AG09319 (cell line): ENCODE results near the gene ZNF232.
A peak's percentile ranks its signal among the peaks of the same experiment; 100 is the strongest.
"Not testable (repeated sequence)": the region's sequence is repeated elsewhere in the genome, so short reads cannot be mapped to it uniquely, and the experiment has no call there.

Source experiments
- DNase-seq: peaks from one replicate; pipeline ENCODE4 v3.0.0-alpha.2; 2010; ENCODE audit warnings: low read depth; ENCODE audit errors: extremely low read depth
- TF ChIP-seq, protein P1 (sequence below): IDR thresholded peaks from 2 replicates; pipeline ENCODE4 v1.5.1; 2011; ENCODE audit warnings: low read depth, mild to moderate bottlenecking, inconsistent platforms, low read length, moderate library complexity

Gene ZNF232

DNA sequence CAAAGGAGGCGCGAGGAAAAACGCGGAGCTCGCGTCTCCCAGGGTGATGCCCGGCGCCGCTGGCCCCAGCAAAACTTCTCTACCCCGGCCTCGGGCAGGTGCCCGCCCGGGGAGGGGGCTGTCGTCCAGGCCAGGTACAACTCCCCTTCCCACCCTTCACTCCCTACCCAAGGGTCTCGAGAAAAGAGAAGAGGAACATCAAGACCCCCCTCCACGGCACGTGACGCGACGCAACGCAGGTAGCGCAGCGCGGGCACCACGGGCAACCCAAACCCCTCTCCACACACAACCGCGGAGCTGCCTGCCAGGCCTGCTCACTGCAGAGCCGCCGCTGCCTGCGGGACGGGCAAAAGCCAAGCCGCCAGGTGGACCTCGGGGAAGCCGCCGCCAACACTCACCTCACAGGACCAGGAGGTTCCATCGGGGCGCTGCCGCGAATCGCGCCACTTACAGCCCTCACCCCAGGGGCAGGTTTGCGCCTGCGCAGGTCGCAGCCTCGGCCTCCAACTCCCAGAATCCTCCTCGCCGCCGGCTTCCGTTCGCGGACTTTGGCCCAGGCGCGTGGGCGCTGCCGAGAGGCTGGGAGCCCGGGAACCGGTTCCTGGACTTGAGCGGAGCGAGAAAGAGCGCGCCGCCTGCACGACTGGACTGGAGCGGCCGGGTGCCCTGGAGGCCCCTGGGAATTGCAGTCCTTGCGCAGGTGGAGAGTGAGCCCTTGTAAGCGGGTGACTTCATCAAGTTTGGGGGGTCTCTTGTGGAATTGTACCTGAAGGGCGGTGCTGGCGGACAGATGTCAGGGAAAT is at the start of gene ZNF232:
TSS of gene ZNF232 (minus strand) at position 477 of the 803 bp plus-strand sequence. CDS start at position 421, 56 bp downstream.
- TF ChIP-seq, protein P1, sequence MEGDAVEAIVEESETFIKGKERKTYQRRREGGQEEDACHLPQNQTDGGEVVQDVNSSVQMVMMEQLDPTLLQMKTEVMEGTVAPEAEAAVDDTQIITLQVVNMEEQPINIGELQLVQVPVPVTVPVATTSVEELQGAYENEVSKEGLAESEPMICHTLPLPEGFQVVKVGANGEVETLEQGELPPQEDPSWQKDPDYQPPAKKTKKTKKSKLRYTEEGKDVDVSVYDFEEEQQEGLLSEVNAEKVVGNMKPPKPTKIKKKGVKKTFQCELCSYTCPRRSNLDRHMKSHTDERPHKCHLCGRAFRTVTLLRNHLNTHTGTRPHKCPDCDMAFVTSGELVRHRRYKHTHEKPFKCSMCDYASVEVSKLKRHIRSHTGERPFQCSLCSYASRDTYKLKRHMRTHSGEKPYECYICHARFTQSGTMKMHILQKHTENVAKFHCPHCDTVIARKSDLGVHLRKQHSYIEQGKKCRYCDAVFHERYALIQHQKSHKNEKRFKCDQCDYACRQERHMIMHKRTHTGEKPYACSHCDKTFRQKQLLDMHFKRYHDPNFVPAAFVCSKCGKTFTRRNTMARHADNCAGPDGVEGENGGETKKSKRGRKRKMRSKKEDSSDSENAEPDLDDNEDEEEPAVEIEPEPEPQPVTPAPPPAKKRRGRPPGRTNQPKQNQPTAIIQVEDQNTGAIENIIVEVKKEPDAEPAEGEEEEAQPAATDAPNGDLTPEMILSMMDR, result no peak; the same call in 1 of the 2 replicates
- peak; percentile 76 for DNase-seq

DNA sequence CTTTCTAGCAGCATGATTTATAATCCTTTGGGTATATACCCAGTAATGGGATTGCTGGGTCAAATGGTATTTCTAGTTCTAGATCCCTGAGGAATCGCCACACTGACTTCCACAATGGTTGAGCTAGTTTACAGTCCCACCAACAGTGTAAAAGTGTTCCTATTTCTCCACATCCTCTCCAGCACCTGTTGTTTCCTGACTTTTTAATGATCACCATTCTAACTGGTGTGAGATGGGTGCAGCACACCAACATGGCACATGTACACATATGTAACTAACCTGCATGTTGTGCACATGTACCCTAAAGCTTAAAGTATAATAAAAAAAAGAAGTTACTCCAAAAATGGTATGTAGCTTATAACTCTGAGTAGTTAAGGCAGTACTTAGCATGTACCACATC is 49.0 kb upstream of the ZNF232 start:
- DNase-seq, result not testable (repeated sequence)

DNA sequence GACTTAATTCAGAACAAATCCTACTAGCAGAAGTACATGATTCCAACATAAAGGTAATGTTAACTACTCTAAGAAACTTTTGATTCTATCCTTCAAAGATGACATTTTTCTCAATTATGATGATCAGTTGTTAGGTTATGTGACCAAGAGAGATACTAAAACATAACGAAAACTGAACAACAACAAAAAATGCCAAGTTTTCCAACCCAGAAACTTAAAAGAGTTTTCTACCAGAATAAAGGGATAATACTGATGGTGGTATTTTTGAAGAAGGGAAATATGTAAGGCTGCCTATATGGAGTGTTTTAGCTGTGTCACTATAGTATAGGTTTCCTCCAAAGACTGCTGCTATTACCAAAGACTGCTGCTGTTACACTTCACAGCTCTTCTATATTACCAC is 34.4 kb upstream of the ZNF232 start:
- not testable (repeated sequence) for DNase-seq

DNA sequence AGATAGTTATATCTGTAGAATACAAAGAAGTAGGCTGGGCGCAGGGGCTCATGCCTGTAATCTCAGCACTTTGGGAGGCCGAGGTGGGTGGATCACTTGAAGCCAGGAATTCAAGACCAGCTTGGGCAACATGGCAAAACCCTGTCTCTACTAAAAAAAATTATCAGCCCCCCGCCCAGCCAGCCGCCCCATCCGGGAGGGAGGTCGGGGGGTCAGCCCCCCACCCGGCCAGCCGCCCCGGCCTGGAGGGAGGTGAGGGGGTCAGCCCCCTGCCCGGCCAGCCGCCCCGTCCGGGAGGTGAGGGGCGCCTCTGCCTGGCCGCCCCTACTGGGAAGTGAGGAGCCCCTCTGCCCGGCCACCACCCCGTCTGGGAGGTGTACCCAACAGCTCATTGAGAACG is 31.2 kb upstream of the ZNF232 start:
- not testable (repeated sequence) for DNase-seq

DNA sequence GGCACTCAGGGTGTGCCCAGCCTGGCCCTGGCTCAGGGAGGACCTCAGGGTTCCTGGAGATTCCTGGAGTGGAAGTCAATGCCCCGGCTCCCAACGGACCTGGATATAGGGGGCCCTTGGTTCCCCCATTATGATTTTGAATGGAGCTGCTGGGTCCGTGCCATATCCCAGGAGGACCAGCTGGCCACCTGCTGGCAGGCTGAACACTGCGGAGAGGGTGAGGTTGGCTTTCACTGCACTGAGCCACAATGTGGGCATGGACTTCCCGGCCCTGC is 27.7 kb upstream of the ZNF232 start:
- DNase-seq, result no peak

DNA sequence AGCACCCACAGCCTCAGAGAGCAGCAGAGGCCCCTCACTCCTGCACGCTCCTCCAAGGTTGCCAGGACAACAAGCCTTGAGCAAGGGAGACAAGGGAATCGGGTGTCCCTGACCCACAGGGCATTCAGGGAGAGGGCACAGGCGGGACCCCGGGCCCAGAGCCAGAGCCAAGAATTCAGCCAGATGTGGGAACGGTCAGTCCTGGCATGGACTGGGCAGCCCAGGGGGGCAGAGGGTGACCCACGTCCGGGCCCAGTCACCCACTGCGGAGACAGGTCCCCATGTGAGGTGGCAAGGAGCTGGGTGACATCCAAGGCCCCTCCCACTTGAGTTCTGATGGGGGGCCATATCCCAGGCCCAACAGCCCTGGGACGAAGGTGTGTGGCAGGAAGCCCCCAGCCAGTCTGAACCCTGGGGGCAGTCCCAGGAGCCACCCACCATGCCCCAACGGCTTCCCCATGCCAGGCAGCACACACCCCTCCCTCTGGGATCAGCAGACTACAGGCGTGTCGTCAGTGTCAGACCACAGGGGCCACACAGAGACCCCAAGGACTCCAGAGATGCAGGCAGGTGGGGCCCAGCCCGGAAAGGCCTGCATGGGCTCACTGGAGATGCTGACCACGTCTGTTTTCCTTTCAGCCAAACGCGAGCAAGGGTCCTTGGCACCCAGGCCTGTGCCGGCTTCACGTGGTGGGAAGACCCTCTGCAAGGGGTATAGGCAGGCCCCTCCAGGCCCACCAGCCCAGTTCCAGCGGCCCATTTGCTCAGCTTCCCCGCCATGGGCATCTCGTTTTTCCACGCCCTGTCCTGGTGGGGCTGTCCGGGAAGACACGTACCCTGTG is 27.2 kb upstream of the ZNF232 start:
- no peak for DNase-seq
- TF ChIP-seq, protein P1, result no peak

More for the DNA sequence above, 27.7 kb upstream of the ZNF232 start:
- TF ChIP-seq, protein P1, result no peak

DNA sequence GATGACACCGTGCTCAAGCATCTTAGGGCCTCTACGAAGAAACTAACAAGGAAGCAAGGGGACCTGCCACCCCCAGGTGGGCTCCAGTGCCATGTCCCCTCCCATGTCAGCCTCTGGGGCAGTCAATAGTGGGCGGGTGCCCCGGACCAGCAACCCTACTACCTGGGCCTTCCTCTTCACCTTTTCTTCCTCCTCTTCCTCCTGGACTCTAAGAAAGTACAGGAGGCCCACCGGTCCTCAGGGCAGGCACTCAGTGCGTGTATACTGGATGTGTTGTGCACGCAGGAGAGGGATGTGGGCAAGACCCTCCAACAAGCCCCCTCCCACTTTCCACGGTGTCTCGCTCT is 26.5 kb upstream of the ZNF232 start:
- not testable (repeated sequence) for DNase-seq

DNA sequence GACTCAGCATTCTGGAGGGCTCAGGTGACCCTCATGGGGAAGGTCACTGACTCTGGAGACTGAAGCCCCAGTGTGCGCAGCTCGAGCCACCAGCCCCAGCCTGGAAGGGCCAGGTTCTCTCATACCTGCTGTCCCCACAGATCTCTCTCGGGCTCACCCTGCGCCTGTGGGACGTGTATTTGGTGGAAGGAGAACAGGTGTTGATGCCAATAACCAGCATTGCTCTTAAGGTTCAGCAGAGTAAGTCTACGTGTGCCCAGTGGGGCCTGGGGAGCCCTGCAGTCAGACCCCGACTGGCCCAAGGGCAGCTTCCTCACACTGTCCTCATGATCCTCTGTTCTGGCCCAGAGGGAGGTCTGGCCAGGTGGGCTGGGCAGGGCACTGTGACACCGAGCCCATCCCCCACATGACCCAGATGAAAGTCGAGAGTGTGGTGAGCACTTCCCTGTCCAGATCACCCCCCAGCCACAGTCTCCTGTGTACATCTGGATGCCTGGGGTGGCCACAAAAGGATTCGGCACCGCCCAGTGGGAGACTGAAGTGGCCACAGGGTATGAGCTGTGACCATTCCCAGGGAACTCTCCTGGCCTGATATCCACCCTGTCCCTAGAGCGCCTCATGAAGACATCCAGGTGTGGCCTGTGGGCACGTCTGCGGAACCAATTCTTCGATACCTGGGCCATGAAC is 26.0 kb upstream of the ZNF232 start:
- DNase-seq, result not testable (repeated sequence)

DNA sequence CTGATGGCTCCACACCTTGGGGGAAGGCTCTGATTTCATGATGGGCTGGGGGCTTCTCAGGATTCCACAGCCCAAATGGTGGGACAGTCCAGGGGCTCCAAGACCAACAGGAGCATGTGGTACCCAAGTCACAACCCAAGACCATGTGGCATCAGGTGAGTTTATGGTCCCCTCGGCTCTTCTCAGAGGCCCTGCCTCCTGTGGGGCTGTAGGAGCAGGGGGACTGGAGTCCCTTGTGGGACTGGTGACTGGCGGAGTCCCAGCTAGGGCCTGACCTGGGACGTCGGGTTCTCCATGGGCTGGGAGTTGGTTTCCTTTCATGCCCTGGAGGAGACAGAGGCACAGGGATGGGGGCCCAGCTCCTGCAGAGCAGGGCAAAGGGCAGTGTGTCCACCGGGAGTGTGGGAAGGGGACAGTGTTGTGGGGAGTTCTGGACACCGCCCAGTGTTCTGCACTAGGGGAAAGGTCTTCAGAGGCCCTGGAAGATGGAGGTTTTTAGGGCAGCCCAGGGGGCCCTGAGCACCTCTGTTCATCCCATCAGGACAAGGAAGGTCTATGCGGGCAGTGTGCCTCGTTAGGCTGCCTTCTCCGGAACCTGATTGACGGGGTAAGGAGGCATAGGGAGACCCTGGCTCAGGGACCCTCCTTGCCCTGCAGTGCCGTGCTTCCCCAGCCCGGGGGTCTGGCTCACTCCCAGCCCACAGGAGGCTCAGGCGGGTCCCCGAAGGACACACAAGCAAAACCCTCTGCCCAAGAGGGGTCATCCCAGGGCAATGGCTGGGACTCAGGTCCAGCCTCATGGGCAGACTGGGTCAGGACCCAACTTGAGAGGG is 25.1 kb upstream of the ZNF232 start:
- not testable (repeated sequence) for DNase-seq
